ENCODE data around the gene LZTS3. TPM values are rescaled to one million over a fixed set of nuclear protein-coding genes. Genes with fewer than 3 reads are reported as not detected.

Gene LZTS3
- polyA plus RNA-seq, 3 donors, result 0.05 to 0.45 TPM; not detected in 1

DNA sequence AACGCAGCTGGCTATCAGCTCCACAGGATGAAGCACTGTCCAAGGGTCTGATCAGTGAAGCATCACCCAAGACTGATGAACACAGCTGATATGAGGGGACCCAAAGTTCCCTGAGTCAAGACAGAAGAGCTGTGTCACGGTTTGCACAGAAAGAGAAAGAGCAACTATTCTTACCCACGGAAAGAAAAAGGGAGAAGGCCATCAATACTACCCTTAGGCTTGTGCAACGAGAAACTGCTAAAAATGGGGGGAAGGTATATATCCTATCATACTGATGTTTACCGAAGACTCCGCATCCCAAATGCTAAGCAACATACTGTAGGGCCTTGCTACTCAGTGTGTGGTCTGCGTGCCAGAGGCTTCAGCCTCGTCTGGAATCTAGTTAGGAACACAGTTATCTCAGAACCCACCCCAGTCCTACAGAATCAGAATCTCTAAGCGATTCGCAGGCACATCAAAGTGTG lies 14.3 kb downstream of the LZTS3 start:
- WGBS (ENCODE audit: insufficient coverage), result 2% methylated on average over 5 of the region's 10 CpGs
- peak overlapping the region; percentile 97 to 98 for H3K4me3 Mint-ChIP-seq
- Histone ChIP-seq H3K9ac (ENCODE audit: insufficient read depth, low read length, poor library complexity, severe bottlenecking) (peak overlapping the region; percentile 86), H2AFZ (ENCODE audit: insufficient read depth, low read depth, low read length, poor library complexity, severe bottlenecking) (peak overlapping the region; percentile 69), H3K4me3 (replicated peaks in 1 of 3; ENCODE audit: low read depth in 2 of 3, low read length in 3 of 3) (peak overlapping the region; percentile 93 to 96 (median 94)), H3K4me1 (ENCODE audit: control insufficient read depth in 1 of 2, insufficient read depth in 2 of 2, low read length in 2 of 2) (peaks cover 33 to 37% of the 10 kb centered on the region in 2 donors), H3K27me3 (ENCODE audit: control insufficient read depth in 2 of 2, insufficient read depth in 2 of 2, low read length in 2 of 2) (no peaks in the 10 kb centered on the region), H3K4me2 (replicated peaks; ENCODE audit: extremely low read depth, low read length, poor library complexity, severe bottlenecking) (peak overlapping the region; percentile 90), H3K9me3 (replicated peaks in 1 of 2; ENCODE audit: control insufficient read depth in 1 of 2, insufficient read depth in 1 of 2, low read length in 2 of 2) (no peaks in the 10 kb centered on the region), H4K20me1 (ENCODE audit: insufficient read depth, low read length) (peaks cover 53% of the 10 kb centered on the region), H3K36me3 (replicated peaks in 1 of 2; ENCODE audit: control insufficient read depth in 1 of 2, insufficient read depth in 2 of 2, low read length in 2 of 2) (peaks cover 3 to 18% of the 10 kb centered on the region in 2 donors), H3K79me2 (ENCODE audit: insufficient read depth, low read length) (peaks cover 59% of the 10 kb centered on the region), H3K27ac (ENCODE audit: low read depth in 1 of 2, low read length in 2 of 2) (peak overlapping the region; percentile 65 to 91)
- intact Hi-C loops (cut with micrococcal nuclease), result loop anchor here in 1 of 2 donors (2.0 kb wide), 1 partner anchor 46 kb away; the partner anchor contains the start of gene DDRGK1
- peaks cover 0 to 4% (median 0%) of the 10 kb centered on the region in 7 donors for H3K9me3 Mint-ChIP-seq
- H3K36me3 Mint-ChIP-seq, result peaks cover 7 to 25% of the 10 kb centered on the region in 2 donors
- H3K27ac Mint-ChIP-seq, result peak overlapping the region; percentile 92 to 97 (median 94)
- H3K27me3 Mint-ChIP-seq (ENCODE audit: low read depth in 3 of 3), result peaks cover 0 to 5% (median 1%) of the 10 kb centered on the region in 3 donors
- DNase-seq, result peak in 1 of 3 donors; percentile 6
- peaks cover 36% of the 10 kb centered on the region for H3K4me1 Mint-ChIP-seq
- TF ChIP-seq, protein P1, sequence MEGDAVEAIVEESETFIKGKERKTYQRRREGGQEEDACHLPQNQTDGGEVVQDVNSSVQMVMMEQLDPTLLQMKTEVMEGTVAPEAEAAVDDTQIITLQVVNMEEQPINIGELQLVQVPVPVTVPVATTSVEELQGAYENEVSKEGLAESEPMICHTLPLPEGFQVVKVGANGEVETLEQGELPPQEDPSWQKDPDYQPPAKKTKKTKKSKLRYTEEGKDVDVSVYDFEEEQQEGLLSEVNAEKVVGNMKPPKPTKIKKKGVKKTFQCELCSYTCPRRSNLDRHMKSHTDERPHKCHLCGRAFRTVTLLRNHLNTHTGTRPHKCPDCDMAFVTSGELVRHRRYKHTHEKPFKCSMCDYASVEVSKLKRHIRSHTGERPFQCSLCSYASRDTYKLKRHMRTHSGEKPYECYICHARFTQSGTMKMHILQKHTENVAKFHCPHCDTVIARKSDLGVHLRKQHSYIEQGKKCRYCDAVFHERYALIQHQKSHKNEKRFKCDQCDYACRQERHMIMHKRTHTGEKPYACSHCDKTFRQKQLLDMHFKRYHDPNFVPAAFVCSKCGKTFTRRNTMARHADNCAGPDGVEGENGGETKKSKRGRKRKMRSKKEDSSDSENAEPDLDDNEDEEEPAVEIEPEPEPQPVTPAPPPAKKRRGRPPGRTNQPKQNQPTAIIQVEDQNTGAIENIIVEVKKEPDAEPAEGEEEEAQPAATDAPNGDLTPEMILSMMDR (IDR thresholded peaks at IDR 0.05), result no peak

DNA sequence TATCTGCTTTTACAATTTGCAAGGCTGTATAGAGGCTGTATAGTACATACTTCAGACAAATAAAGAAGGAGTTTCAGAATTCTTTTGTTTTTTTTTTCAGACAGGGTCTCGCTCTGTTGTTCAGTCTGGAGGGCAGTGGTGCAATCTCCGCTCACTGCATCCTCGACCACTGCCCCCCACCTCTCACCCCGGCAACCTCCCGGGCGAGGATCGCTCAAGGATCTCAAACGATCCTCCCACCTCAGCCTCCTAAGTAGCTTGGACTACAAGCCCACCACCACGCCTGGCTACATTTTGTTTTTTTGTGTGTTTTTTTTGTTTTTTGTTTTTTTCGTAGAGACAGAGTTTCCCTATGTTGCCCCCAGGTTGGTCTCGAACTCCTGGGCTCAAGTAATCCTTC lies 15.5 kb downstream of the LZTS3 start:
- Histone ChIP-seq H3K36me3 (replicated peaks in 1 of 2; ENCODE audit: control insufficient read depth in 1 of 2, insufficient read depth in 2 of 2, low read length in 2 of 2) (peaks cover 4 to 28% of the 10 kb centered on the region in 2 donors), H3K9ac (ENCODE audit: insufficient read depth, low read length, poor library complexity, severe bottlenecking) (no peak overlapping the region), H2AFZ (ENCODE audit: insufficient read depth, low read depth, low read length, poor library complexity, severe bottlenecking) (no peak overlapping the region), H3K27ac (ENCODE audit: low read depth in 1 of 2, low read length in 2 of 2) (peak overlapping the region; percentile 47 to 75), H3K4me1 (ENCODE audit: control insufficient read depth in 1 of 2, insufficient read depth in 2 of 2, low read length in 2 of 2) (peaks cover 33 to 37% of the 10 kb centered on the region in 2 donors), H3K79me2 (ENCODE audit: insufficient read depth, low read length) (peaks cover 71% of the 10 kb centered on the region), H3K4me2 (replicated peaks; ENCODE audit: extremely low read depth, low read length, poor library complexity, severe bottlenecking) (peak overlapping the region; percentile 57), H3K9me3 (replicated peaks in 1 of 2; ENCODE audit: control insufficient read depth in 1 of 2, insufficient read depth in 1 of 2, low read length in 2 of 2) (no peaks in the 10 kb centered on the region), H3K27me3 (ENCODE audit: control insufficient read depth in 2 of 2, insufficient read depth in 2 of 2, low read length in 2 of 2) (no peaks in the 10 kb centered on the region), H3K4me3 (replicated peaks in 1 of 3; ENCODE audit: low read depth in 2 of 3, low read length in 3 of 3) (peak overlapping the region in 1 of 3 experiments; percentile 42), H4K20me1 (ENCODE audit: insufficient read depth, low read length) (peaks cover 64% of the 10 kb centered on the region)
- no peaks in the 10 kb centered on the region for H3K9me3 Mint-ChIP-seq
- no peak for DNase-seq
- peaks cover 9 to 30% of the 10 kb centered on the region in 2 donors for H3K36me3 Mint-ChIP-seq
- WGBS (ENCODE audit: insufficient coverage), result 83% methylated on average over 3 of the region's 11 CpGs
- H3K27ac Mint-ChIP-seq, result peak overlapping the region; percentile 67 to 94 (median 77)
- TF ChIP-seq, protein P1 (IDR thresholded peaks at IDR 0.05), result no peak
- peak overlapping the region; percentile 50 to 60 for H3K4me3 Mint-ChIP-seq
- intact Hi-C loops (cut with micrococcal nuclease), result loop anchor here in 1 of 2 donors (2.0 kb wide), 1 partner anchor 47 kb away; the partner anchor contains the start of gene DDRGK1
- peaks cover 36% of the 10 kb centered on the region for H3K4me1 Mint-ChIP-seq
- peaks cover 0 to 1% (median 0%) of the 10 kb centered on the region in 3 donors for H3K27me3 Mint-ChIP-seq (ENCODE audit: low read depth in 3 of 3)
